M059J (cell line): ENCODE results near the gene USF1. TPM values are rescaled to one million over a fixed set of nuclear protein-coding genes. Genes with fewer than 3 reads are reported as not detected.

ENCODE experiments used
- DNase-seq: peaks from one replicate; pipeline ENCODE4 v3.0.0-alpha.2; 2012; ENCODE audit warnings: low read depth
- total RNA-seq: library from RNA; depleted of rRNA; stranded (reverse); fragments of >200 nt; shearing (Covaris generic); gene quantifications from 2 replicates; pipeline ENCODE4 v1.2.3, GENCODE V29; 2014; rRNA removed

Gene USF1
- total RNA-seq = 82.7 and 89.0 TPM in 2 replicates

DNA sequence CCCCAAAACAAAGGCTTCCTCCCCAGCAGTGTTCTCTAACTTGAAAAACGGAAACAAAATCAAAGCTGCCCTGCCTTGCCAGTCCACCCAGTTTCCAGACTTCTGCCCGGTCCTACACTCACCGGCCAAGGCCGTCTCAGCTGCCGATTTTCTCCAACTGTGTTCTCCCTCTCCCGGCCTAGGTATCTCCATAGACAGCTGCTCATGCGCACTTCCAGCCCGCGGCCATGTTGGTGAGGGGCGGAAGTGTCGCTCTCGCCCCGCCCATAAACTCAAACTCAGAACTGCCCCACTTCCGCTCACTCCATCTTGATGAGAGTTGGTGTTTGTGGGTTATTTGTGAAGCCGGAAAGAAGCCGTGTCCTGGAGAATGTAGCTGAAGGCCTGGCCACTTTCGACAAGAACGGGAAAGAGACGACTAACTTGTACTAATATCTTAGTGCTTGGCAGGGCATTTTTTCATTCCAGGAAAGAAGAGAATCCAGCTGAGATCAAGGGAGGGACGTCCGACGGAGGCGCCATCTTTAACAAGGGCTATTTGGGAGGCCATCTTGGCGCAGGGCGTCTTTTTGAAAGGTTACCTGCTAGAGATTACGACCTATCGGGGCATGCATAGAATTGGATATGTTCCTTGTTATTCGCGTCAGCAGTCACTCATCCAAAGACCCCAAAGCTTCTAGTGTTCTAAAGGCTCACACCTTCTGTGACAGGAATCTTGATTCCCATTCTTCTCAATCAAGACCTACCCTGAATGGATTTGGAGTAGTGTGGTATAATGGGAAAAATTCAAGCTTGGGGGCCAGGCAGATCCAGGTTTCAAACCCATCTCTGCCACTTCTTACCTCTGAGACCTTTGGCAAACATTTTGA lies at the start of gene USF1:
USF1 (minus strand) TSS at position 242 of the 869 bp plus-strand sequence. CDS start 2,702 bp downstream, outside the sequence.
- DNase-seq = peak; percentile 96

- no peak for DNase-seq
Observed at GRCh38 chr1:161095230-161095629, 49.5 kb upstream of the USF1 start.

GRCh38 chr1:161094481-161094880 lies 48.7 kb upstream of the USF1 start:
- DNase-seq = no peak

GRCh38 chr1:161092621-161093028 lies 46.8 kb upstream of the USF1 start:
- DNase-seq = peak; percentile 64

DNA sequence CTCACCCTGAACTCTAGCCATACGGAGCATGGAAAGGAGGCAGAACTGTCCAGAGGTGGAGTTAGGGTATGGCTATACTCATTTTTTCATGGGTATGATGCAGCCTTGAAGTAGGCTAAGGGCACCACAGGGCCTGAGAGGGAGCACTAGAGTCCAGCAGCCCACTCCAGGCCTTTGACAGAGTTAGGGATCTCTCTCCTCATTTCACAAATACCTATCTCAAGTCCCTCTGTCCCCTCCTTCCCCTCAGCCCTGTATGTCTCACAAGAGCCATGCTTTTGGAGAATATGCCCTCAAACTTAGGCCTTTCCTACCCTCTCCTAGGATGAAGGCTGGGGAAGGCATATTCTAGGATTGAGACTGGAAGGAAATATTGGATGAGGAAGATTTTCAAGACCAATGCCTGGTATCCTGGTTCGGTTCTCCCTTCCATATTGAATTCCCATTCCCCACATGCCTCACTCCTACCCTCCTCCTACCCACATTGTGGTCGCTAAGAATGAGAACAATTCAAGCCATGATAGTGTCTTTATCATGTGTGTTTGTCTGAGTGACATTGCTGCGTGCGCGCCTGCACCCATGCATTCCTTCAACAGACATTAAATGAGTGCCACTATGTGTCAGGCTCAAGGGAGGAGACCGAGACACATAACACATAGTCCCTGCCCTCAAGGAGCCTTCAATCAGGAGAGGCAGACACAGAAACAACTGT lies 46.2 kb upstream of the USF1 start:
- DNase-seq = no peak

GRCh38 chr1:161091093-161091492 lies 45.3 kb upstream of the USF1 start:
- DNase-seq = no peak

DNA sequence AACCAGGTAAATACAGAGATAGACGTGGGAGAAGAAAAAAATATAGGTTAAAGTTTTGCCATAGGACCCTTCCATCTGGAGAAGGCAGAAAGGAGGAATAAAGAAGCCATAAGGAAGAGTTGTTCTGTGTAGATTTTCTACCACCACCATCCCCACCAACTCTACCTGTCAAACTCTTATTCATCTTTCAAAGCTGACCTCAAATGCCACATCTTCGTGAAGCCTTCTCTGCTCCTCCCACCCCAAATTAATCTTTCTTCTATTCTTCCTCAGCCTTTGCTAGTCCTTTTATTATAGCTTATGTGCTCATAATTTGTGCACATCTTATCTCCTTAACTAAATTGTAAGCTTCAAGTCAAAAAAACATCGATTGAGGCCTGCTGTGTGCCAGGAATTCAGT lies 44.8 kb upstream of the USF1 start:
- DNase-seq = no peak

DNA sequence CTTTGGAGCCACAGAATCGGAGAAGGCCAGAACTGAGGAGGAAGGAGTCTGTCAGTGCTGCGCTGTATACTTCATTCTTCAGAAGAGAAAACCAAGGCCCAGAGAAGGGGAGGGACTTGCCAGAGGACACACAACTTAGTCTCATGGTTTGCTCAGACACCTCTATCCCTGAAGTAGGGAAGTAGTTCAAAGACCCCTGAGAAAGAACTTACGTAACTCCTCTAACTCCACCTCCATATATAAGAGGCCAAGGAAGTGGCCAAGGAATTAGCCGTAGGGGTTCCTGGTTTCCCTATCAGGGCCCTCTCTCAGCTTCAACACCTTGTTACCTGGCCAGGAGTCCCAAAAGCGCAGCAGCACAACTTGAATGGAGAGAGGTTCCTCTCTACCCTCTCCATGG lies 44.2 kb upstream of the USF1 start:
- DNase-seq = no peak

DNA sequence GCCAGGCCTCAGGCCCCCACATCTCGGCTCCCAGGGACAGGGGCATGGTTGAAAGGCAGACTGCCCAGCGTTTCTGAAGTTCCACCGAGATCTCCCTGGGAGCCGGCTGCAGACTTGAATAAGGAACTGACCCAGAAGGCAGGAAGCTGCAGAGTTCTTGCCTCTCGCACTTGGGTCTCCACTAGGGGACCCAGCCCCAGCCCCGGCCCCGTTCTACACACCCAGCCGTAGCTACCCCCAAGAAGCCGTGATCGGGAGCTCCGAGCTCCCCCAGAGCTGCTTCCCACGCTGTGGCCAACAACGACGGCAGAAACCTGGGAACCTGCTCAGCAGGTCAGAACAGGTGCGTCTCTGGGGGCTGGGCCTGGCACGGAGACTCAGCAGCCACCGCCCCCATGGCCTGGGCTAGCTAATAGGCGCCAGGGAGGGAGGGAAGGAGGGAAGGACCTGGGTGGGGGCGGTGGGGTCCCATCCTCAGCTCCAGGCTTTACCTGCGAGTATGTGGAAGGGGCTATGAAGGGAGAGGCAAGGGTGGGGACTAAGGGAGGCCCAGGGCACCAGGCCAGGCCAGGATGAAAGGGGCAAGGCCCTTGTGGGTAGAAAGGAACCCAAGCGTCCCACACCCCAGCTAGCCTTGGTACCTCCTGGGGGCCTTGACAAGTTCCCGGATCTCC lies 43.6 kb upstream of the USF1 start, which contains the start of gene NECTIN4:
NECTIN4 (minus strand) TSS at position 308 of the 674 bp plus-strand sequence; CDS start at position 46, 262 bp downstream.
- no peak for DNase-seq

GRCh38 chr1:161088587-161089110 lies 42.9 kb upstream of the USF1 start:
- DNase-seq = peak; percentile 53

- DNase-seq = no peak
Observed at GRCh38 chr1:161086457-161086856, 40.7 kb upstream of the USF1 start.

- peak; percentile 37 for DNase-seq
Observed at GRCh38 chr1:161085165-161085564, 39.4 kb upstream of the USF1 start.

GRCh38 chr1:161084597-161084988 lies 38.8 kb upstream of the USF1 start:
- no peak for DNase-seq

DNA sequence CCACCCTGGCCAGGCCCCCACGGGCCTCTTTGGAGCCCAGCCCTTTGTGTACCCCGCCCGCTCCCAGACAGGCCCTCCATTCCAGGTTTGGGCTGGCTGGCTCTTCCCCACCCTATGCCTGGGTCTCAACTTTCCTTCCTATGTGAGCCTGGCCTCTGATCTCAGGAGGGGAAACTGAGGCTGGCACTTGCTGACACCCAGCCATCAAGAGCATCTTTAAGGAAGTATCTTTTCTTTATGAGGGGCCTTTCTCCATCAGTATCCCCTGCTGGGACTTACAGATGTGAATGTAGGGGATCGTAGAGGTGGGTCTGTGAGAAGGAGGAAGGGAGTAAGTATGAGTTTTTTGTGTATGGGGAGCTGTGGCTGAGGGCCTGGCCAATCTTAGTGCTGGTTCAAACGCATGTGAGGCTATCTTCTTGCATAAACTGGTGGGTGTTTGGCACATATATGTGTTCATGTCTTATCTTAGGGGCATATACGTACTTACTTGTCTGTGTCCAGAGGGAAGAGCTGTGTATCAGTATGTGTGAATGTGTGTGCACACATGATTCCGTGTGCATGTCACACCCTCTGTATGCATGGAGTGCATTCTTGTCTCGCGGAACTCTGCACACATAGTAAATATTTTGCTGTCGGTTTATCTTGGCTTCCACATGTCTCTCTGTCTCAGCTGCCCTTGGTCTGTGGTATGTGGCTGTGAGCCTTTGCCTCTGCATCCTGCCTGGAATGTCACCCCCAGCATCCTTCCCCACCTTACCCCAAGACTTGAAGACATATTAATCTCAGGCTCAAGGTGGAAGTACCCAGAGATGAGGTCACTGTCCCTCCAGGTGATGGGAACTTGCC lies 38.2 kb upstream of the USF1 start:
- no peak for DNase-seq

DNA sequence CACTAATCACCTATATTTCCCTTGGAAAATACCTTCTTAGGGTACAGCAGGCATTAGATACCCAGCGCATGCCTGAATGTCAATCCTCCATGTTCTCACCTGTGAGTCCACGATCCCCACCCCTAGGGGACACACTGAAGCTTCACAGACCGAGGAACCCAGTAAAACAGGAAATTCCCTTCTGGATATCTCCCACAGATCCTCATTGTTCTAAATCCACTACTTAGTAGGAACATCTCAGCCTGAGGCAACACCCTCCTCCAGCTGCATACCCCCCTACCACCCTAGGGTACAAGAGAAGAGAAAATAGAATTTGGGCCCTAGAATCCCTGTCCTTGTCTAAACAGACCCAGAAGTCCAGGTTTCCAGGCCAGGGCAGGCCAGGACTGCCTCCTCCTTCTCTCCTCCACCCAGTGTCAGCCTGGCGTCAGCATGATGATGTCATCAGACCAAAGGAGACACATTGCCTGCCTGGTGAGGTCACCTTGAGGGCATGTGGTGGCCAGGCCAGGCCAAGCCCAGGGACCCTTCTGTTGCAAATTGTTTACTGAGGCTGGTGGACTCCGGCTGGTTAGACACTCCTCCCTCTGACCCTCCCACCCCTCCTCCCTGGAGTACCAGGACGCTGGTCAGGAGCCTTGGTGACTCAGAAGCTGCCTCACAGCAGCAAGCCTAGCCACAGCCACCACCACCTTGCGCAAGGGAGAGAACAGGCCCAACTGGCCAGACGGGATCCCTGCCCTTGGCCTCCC lies 37.4 kb upstream of the USF1 start:
- peak; percentile 94 for DNase-seq

DNA sequence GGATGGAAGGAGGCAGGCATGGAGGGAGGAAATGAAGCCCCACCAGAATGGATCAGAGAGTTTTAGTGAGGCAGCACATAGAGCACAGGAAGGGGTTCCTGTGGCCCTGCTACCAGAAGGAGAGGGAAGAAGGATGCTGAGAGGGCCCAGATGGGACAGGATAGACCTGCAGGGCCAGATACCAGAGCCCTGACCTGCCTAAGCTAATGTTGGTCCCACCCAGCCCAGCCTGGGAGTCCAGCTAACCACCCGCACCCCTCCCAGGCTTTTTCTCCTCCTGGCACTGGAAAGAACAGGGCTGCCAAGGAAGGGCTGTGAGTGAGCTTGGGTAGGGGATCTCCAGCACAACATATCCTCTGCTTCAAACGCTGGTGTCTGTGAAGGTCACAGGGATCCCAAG lies 36.7 kb upstream of the USF1 start:
- no peak for DNase-seq

DNA sequence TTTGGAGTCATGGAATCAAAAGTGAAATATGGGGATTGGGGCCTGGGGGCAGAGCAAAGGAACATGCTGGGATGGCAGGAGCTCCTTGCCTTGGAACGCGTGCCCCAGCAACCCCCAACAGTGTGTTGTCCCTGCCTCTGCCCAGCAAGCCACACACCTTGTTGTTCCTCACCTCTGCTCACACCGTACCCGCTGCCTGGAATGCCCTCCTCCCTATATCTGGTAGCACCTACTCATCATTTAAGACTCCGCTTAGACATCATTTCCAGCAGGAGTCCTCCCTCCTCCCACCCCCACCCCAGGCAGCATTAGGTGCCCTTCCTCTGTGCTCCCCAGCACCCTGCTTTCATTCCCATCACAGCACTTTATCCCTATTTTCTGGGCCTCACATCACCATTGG lies 35.7 kb upstream of the USF1 start:
- DNase-seq = no peak

- no peak for DNase-seq
Observed at GRCh38 chr1:161080441-161081405, 34.9 kb upstream of the USF1 start.

- no peak for DNase-seq
Observed at GRCh38 chr1:161079436-161080110, 33.8 kb upstream of the USF1 start.
